GM12864 (cell line): ENCODE results near the gene PPARD.
A peak's percentile ranks its signal among the peaks of the same experiment; 100 is the strongest.

Experiments
- DNase-seq: peaks from one replicate; pipeline ENCODE4 v3.0.0-alpha.2; 2011; ENCODE audit warnings: low read depth
- H3K4me3 ChIP-seq: 2 replicates; pipeline ENCODE4 v1.5.1; 2011; ENCODE audit warnings: mild to moderate bottlenecking, low read depth, low read length, control low read depth
- TF ChIP-seq, protein P1 (sequence below): IDR thresholded peaks from 2 replicates; pipeline ENCODE4 v1.5.1; 2011; ENCODE audit warnings: low read depth, mild to moderate bottlenecking, moderate library complexity, low read length, control low read depth, inconsistent platforms; ENCODE audit errors: missing control alignments

The PPARD gene

DNA sequence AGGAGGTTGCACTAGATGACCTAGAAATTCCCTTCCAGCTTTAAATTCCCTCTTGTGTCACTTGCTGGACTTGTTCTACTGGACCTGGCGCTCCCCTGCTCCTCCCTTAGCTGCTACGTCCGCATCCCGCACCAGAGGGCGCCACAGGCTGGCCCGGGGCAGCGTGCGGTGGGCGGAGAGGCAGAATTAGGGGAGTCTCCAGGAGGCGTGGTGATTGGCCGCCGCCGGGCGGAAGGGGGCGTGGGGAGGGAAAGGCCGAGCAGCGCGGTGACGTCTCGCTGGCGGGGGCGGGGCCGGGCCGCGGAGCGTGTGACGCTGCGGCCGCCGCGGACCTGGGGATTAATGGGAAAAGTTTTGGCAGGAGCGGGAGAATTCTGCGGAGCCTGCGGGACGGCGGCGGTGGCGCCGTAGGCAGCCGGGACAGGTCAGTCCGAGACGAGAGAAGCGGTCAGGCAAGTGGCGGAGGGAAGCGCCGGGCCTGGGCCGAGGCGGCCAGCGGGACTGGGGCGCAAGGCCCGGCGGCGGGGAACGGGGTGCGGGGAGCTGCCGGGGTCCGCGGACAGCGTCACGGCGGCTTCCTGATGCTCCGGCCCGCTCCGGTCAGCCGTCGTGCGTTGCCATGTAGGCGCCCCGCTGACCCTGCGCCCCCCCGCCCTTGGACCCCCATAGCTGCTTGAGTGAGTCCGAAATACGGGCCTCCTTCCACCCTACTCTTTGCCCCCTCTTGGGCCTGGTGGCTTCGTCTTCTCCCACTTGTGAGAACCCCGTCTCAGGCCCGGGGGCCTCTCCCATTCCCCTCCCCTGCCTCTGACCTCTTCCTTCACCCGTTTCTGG lies at the start of gene PPARD:
Gene PPARD, plus strand, starts transcription at position 301 of the 834 bp plus-strand sequence. CDS start 68,530 bp downstream, outside the sequence.
- TF ChIP-seq, protein P1, sequence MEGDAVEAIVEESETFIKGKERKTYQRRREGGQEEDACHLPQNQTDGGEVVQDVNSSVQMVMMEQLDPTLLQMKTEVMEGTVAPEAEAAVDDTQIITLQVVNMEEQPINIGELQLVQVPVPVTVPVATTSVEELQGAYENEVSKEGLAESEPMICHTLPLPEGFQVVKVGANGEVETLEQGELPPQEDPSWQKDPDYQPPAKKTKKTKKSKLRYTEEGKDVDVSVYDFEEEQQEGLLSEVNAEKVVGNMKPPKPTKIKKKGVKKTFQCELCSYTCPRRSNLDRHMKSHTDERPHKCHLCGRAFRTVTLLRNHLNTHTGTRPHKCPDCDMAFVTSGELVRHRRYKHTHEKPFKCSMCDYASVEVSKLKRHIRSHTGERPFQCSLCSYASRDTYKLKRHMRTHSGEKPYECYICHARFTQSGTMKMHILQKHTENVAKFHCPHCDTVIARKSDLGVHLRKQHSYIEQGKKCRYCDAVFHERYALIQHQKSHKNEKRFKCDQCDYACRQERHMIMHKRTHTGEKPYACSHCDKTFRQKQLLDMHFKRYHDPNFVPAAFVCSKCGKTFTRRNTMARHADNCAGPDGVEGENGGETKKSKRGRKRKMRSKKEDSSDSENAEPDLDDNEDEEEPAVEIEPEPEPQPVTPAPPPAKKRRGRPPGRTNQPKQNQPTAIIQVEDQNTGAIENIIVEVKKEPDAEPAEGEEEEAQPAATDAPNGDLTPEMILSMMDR, result peak; percentile 90
- DNase-seq, result peak; percentile 66
- peak within 1 kb of the TSS; percentile 68 for H3K4me3 ChIP-seq

DNA sequence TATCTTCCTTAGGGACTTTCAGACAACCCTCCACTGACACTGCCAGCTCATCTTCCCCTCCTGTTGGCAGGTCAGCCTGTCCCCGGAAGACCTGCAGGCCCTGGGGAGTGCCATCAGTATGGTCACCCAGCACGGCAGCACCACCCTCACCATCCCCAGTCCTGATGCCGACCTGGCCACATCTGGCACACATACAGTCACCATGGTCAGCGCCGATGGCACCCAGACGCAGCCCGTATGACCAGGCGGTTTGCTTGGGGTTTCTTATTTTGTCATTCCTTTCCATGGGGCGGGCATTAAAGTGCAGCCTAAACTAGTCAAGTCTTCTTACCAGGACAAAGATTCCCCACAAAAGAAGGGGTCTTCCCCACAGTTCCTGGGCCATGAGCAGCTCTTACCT lies 48.7 kb upstream of the PPARD start:
- TF ChIP-seq, protein P1, result no peak

DNA sequence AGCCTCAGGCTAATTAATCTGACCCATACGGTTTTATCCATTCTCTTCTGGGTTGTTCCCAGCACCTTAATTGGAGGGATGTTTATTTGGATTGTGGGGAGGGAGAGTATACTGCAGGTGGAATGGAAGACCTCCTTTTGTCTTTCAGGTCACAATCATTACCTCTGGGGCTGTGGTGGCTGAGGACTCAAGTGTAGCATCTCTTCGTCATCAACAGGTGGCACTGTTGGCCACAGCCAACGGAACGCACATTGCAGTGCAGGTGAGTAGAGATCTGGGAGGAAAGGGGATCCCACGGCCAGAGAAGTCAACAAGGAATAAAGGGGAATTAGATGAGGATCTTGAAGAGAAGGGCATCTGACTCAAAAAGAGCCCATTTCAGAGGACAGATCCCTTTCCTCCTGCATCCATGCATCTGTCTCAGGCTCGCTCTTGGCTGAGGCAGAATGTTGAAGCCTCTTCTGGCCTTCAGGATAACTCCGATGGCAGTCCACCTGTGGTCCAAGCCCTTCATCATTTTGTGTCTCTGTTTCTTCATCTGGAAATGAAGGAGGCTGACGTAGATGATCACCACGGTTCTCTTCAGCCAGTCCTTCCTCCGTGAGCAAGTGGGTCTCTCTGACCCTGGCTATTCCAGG lies 47.9 kb upstream of the PPARD start:
- DNase-seq, result no peak
- TF ChIP-seq, protein P1, result peak; percentile 84
- no peak overlapping the region for H3K4me3 ChIP-seq

More for the DNA sequence above, 48.7 kb upstream of the PPARD start:
- DNase-seq, result no peak
- no peak overlapping the region for H3K4me3 ChIP-seq

DNA sequence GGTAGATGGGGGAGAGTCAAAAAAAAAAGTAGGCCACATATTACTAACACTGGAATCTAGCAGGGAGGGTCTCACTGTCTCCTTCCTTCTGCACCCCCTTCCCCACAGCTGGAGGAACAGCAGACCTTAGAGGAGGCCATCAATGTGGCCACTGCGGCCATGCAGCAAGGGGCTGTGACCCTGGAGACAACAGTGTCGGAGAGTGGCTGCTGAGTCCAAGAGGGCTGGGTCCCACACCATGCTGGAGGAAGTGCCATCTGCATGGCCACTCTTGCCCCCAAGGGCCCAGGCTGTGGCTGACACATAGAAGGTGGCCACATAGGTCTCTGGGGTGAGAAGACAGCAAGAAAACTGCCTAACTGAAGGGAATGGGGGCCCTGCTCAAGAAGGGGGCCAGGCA lies 47.3 kb upstream of the PPARD start:
- H3K4me3 ChIP-seq, result no peak overlapping the region
- TF ChIP-seq, protein P1, result no peak
- no peak for DNase-seq

DNA sequence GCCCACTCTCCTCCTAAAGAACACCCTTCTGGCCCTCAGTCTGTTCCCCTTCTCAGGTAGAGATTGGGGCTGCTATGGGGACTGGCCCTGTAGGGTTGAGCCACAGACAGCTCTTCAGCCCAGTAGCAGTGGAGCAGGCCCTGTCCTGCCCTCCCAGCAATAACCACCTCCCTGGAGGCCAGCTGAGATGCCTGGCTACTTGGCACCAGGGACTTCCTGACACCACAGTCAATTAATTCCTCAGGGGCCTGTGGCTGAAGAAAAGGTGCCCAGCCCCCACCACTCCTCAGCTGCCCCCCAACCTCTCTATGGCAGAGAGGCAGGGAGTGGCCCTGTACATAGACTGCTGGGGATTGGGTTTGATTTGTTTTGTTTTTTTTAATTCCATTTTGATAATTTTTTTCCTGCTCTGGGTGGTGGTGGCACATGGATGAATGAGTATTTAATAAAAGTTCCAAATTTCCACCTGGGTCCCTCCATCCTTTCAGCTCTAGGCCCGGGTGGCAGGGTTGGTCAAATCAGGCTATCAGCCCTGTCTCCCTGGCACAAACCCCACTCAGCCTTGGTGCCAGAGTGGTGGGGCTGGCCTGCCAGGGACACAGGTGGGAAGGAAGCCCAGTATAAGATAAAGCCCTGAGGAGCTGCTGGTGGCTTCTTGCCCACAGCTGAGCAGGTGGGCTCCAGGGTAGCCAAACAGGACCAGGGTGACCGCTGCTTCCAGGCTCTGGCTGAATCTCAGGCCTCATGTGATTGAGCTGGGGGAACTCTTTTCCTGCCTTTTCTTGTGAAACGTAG lies 46.6 kb upstream of the PPARD start:
- TF ChIP-seq, protein P1, result no peak
- no peak for DNase-seq
- no peak overlapping the region for H3K4me3 ChIP-seq

DNA sequence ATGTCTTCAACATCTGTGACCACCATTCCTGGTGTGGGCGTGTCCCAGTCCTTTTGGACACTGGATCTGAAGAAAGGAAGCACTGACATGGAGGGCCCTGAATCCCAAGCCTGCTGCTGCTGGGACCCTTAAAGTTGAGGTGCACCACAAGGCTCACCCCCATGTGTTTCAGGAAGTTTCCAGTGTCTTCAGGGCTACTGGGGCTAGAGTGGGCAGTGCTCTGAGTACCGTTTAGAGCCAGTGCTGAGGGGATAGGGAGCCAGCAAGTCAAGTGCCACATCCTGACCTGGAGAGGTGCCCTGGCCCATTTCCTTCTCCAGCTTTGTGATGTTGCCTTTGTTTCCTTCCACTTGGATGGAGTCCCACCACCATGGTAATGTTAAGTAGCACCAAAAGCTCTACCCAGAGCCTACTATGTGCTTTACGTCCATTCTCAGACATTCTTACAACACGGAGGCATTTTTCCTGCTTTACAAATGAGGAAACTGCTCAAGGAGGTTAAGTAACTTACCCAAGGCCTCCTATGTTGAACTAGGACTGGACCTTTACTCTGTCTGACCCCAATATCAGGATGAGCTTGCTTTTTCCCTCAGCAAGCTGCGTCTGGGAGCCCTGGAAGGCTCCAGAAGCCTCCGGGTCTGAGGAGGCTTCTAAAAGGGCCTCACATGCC lies 45.3 kb upstream of the PPARD start:
- H3K4me3 ChIP-seq, result no peak overlapping the region

More for the DNA sequence above, 45.3 kb upstream of the PPARD start:
- no peak for DNase-seq
- TF ChIP-seq, protein P1, result no peak
